DMS 273 treated with DMSO at 0.1 percent for 48 hours (cell line): ENCODE data around the gene PROSER2.

Source experiments
- DNase-seq: peaks from one replicate; lab custom pipeline; 2025; lab: John Stamatoyannopoulos, UW

PROSER2 gene, protein sequence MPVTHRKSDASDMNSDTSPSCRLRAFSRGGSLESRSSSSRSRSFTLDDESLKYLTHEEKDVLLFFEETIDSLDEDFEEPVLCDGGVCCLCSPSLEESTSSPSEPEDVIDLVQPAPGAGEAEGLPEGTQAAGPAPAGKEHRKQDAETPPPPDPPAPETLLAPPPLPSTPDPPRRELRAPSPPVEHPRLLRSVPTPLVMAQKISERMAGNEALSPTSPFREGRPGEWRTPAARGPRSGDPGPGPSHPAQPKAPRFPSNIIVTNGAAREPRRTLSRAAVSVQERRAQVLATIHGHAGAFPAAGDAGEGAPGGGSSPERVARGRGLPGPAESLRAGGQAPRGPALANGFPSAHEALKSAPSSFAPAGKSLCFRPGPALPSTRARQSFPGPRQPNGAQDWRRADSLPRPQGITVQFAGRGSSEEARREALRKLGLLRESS

GRCh38 chr10:11823122-11823988, at the start of gene PROSER2:
Gene PROSER2, plus strand, starts transcription at chr10:11823356. Its CDS starts 28,722 bp downstream, at chr10:11852078.
- no peak for DNase-seq

GRCh38 chr10:11773761-11774441, 49.3 kb upstream of the PROSER2 start:
- no peak for DNase-seq

- no peak for DNase-seq
Measured at GRCh38 chr10:11775412-11775811, 47.7 kb upstream of the PROSER2 start.

DNA sequence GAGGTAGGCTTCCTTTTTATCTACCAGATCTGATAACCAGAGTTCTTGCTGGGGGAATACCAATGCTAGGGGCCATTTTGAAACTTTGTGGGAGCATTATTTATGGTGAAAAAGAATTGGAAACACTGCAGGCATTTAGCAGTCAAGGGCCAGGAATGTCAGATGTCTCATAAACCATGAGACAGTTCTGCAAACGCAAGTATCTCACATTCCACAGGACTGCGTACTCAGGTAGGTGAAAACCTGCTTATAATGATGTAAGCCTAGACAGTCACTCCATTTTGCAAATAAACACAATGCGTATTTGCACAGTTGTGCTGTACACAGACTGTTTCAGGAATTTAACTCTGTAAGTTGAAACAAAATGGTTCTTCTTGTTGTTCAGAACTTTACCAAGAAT, 47.1 kb upstream of the PROSER2 start:
- DNase-seq = no peak

- DNase-seq = no peak
Measured at GRCh38 chr10:11781114-11781513, 42.0 kb upstream of the PROSER2 start.

- no peak for DNase-seq
Measured at GRCh38 chr10:11782793-11783557, 40.2 kb upstream of the PROSER2 start.

GRCh38 chr10:11783558-11783865, 39.6 kb upstream of the PROSER2 start:
- DNase-seq = no peak

DNA sequence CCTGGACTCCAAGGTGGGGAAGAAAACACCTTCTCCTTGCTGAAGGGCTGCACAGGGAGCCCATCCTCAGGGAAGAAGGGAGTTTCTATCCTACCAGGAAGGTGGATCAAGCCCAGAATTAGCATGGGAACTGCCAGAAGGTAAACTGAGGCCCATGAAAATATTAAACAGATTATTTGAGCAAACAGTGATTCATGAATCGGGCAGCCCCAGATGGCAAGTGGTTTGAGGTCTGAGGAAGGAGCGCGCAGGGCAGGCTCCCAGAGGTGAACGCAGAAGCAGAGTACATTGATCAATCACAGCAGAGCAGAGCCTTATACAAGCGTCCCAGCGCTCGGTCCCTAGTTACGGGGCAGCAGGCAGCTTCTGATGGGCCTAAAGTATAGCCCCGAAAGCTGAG, 35.8 kb upstream of the PROSER2 start:
- DNase-seq = no peak

DNA sequence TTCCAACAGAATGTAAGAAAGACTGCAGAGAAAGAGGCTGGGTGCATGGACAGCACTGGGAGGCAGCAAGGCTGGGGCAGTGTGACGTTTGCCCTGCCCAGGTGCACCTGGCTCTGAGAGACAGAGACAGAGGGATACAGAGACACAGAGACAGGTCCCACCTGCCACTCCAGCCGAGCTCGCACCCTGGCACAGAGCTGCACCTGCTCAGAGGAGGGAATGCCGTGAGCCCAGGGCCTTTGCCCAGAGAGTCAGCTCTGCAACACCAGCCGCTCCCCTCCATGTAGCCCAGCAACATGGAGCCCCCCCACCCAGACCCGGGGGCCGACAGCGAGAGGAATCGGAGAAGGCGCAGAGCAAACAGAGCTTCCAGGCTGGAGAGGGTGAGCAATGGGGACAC, 35.3 kb upstream of the PROSER2 start:
- DNase-seq = no peak

DNA sequence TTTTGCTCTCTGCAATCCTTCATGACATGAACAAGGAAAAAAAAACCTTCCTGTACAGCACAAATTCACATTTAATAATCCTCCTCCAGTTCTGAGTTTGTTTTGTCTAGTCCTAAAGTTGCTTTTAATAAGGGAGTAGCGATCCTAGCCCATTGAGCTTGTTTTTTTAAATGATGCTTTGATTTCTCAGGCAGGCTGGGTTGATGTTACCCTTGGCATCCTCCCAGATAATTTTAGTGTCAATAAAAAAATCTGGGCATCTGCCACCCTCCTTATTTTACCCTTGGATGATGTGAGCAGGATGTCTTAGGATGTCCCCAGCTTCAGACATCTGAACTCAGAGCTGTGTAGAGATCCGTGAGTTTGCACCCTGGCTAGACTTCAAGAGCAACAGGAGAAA, 33.9 kb upstream of the PROSER2 start:
- DNase-seq = no peak

DNA sequence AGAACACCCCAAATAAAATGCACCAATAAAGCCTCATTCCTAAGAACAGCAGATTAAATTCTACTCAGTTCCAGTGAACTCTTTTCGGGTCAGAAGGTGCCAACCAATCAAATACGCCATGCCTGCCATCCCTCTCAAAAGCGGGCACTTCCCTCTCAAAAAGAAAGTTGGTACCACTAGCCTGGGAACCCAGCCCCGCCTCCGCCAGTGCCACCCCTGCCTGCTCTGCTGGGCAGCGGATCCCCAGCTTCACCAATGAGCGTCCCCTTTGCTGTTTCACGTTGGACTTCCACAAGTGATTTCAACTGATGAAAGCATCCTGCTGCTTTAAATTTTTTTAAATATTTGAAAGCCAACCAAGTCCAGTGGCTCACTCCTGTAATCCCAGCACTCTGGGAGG, 33.2 kb upstream of the PROSER2 start:
- DNase-seq = no peak

DNA sequence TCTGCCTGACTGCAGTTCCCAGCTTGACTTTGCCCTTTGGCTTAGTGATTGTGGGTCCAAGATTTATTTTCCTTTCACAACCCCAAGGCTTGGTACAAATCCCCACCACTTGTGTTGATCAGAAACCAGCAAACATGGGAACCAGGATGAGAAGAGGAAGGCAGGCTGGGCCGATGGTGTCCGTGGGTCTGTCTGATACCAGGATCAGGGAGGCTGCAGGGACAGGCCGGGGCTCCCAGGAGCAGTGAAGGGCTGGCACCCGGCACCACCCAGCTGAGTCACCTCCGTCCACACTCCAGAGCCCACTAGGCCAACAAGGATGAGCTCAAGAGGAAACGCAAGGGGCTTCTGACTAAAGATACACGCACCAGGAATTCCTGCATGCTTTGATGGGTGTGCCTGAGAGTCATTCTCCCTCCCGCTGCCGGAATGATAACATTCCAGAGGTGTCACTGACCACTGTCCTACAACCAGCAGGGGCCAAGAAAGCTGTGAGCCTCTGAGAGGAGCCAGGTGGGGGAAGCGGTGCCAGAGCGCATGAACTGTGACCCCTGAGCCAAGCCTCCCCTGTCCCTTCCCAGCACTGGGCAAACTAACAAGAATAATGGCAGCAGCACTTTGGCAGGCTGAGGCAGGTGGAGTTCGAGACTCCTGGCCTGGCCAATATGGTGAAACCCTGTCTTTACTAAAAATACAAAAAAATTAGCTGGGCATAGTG, 29.2 kb upstream of the PROSER2 start:
- no peak for DNase-seq

DNA sequence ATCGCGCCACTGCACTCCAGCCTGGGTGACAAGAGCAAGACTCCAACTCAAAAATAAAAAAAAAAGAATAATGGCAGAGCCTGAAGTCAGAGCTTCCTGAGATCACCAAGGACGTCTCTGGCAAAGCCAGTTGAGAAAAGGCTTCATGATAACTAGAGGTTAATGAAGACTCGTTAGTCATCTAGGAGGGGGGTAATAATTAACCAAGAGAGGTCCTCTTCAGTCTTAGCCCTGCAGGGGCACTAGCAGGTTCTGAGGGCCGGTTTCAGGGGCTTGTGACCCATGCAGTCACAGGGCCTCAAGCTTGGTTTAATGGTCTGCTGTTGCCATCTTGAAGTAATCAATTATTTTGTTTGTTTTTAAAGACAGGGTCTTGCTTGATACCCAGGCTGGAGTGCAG, 28.6 kb upstream of the PROSER2 start:
- no peak for DNase-seq

DNA sequence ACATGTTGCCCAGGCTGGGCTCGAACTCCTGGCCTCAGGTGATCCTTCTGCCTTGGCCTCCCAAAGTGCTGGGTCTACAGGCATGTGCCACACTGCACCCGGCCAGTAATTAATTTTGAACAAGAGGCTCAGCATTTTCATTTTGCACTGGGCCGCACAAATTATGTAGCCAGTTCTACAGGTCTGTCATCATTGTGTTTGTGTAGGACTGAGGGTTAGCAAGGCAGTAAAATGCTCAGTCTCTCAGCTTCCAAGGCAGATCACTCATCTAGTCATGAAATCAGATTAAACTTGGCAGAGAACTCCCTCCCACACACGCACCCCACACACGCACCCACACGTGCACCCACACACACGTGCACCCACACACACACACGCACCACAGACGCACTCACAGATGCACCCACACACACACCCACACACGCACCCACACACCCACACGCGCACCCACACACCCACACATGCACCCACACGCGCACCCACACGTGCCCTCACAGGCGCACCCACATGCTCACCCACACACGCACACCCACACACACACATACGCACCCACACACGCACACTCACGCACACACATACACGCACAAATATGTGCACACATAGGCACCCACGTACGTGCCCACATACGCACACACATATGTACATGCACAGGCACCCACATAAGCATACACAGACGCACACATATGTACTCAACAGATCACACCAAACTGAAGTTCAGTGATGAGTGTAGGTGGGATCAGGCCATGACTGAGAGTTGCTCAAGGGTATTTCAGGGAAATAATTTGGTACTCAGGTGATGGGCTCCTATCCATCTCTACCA, 27.8 kb upstream of the PROSER2 start:
- DNase-seq = no peak

- no peak for DNase-seq
Measured at GRCh38 chr10:11796474-11796873, 26.7 kb upstream of the PROSER2 start.

GRCh38 chr10:11797281-11797680, 25.9 kb upstream of the PROSER2 start:
- no peak for DNase-seq

- DNase-seq = no peak
Measured at GRCh38 chr10:11797847-11798633, 25.1 kb upstream of the PROSER2 start.

DNA sequence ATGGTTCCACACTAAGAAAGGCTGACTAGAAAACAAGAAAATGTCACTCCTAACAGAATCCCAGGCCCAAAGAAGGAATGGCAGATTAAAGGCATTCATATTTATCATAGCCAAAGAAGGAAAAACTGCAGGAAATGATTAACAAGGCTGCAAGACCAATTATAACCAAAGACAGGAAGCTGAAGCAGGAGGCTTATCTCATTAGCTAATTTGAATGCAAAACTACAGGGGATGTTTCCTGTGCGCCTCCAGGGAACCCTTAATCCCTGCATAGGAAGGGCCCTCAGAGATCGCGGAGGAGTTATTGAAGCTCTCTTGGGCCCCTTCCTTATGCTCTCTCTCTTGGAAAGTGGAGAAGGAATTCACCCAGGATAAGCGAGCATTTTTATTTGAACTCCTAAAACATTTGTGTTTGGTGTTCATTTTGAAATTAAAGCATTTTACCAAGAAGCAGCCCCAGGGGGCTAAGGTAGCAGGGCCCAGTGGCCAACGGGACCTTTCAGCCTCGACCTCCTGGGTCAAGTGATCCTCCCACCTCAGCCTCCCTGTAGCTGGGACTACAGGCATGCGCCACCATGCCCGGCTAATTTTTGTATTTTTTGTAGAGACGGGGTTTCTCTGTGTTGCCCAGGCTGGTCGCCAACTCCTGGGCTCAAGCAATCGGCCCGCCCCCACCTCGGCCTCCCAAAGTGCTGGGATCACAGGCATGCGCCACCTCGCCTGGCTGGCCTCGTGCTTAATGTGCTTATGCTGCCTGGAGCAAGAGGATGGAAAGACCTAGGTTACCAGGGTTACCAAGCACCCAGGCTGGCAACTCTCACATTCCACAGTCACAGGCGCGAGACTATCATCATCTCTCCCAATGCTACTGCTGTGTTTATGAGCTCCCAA, 24.1 kb upstream of the PROSER2 start:
- DNase-seq = no peak

DNA sequence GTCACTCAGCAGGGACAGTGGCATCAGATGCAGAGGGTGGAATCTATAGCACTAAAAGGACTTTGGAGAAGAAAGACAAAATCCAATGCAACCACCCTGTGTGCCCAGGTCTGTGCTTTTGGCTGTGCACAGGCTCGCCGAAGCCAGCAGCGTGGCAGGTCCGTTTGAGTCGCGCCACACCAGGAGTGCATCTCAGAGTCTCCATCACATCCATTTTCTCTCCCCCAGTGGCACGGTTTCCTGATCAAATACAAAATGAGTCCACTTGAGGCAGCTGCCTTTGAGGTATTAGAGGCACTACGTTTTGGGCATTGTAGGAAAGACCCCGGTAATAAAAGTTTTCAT, 23.4 kb upstream of the PROSER2 start:
- DNase-seq = no peak
